Mucosa of descending colon (tissue), 3 donors: ENCODE measurements around the gene RGS6. TPM values are rescaled to one million over a fixed set of nuclear protein-coding genes. Genes with fewer than 3 reads are reported as not detected.

Source experiments
- ATAC-seq: fragments of 200-7000 bp; cut with Tn5 transposase; one replicate; pipeline ENCODE4 v1.9.1; 2020; ENCODE audit warnings: mild to moderate bottlenecking, moderate library complexity
- DNase-seq, 3 donors: peaks; one replicate each; pipeline ENCODE4 v3.0.0-alpha.2; 2020
- H3K36me3 ChIP-seq: fragments of 200-600 bp; one replicate; pipeline ENCODE4 v1.8.0; 2021; ENCODE audit warnings: low read depth, mild to moderate bottlenecking
- H3K4me1 ChIP-seq: fragments of 200-600 bp; one replicate; pipeline ENCODE4 v1.8.0; 2021; ENCODE audit warnings: low read depth, mild to moderate bottlenecking
- H3K4me3 ChIP-seq: fragments of 200-600 bp; one replicate; pipeline ENCODE4 v1.8.0; 2021; ENCODE audit warnings: mild to moderate bottlenecking
- H3K9me3 ChIP-seq: fragments of 200-600 bp; one replicate; pipeline ENCODE4 v1.8.0; 2021; ENCODE audit warnings: mild to moderate bottlenecking
- intact Hi-C, 2 donors: fragments of 100-400 bp; cut with DNase I in 1 of 2; cut with micrococcal nuclease in 1 of 2; formaldehyde crosslinking; loops; one replicate each; pipeline versions ENCODE4 v1.11.0 to v1.11.1; 2022; cut with DNase I, micrococcal nuclease
- total RNA-seq, 3 donors: library from RNA; stranded (reverse); fragmentation: NEBNext Ultra II Directional in 2 of 3; extraction: Animal tissue kit (Norgen Biotek cat#: 25700) in 2 of 3; gene quantifications; one replicate each; pipeline versions ENCODE4 v1.2.1 to v1.2.4, GENCODE V29; 2021 to 2023
- TF ChIP-seq, protein P1 (sequence below): fragments of 200-600 bp; IDR thresholded peaks from one replicate; pipeline ENCODE4 v1.8.0; 2022; ENCODE audit warnings: antibody characterized with exemption, mild to moderate bottlenecking
- donor health status: DM: no; HTN: no; CAD: no; lungs with moderate emphysema.
- donor health status: DM: no; HTN: no; CAD: no.
- donor health status: DM: no; HTN: yes; CAD: no.

The RGS6 gene
- total RNA-seq, 3 donors from 2014 or later: 0.66 to 2.5 (median 0.94) TPM

GRCh38 chr14:72314808-72315435 is 382.7 kb downstream of the RGS6 start:
- no peak for ATAC-seq
- TF ChIP-seq, protein P1, sequence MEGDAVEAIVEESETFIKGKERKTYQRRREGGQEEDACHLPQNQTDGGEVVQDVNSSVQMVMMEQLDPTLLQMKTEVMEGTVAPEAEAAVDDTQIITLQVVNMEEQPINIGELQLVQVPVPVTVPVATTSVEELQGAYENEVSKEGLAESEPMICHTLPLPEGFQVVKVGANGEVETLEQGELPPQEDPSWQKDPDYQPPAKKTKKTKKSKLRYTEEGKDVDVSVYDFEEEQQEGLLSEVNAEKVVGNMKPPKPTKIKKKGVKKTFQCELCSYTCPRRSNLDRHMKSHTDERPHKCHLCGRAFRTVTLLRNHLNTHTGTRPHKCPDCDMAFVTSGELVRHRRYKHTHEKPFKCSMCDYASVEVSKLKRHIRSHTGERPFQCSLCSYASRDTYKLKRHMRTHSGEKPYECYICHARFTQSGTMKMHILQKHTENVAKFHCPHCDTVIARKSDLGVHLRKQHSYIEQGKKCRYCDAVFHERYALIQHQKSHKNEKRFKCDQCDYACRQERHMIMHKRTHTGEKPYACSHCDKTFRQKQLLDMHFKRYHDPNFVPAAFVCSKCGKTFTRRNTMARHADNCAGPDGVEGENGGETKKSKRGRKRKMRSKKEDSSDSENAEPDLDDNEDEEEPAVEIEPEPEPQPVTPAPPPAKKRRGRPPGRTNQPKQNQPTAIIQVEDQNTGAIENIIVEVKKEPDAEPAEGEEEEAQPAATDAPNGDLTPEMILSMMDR: no peak

GRCh38 chr14:72315714-72316113 is 383.5 kb downstream of the RGS6 start:
- intact Hi-C loops: no loop called here
- H3K36me3 ChIP-seq: no peaks in the 10 kb centered on the region
- TF ChIP-seq, protein P1: no peak

More at GRCh38 chr14:72314808-72315435, 382.7 kb downstream of the RGS6 start:
- H3K36me3 ChIP-seq: no peaks in the 10 kb centered on the region
- intact Hi-C loops: no loop called here
- DNase-seq: no peak
- H3K4me3 ChIP-seq: no peak overlapping the region
- H3K9me3 ChIP-seq: no peaks in the 10 kb centered on the region
- H3K4me1 ChIP-seq: no peaks in the 10 kb centered on the region

DNA sequence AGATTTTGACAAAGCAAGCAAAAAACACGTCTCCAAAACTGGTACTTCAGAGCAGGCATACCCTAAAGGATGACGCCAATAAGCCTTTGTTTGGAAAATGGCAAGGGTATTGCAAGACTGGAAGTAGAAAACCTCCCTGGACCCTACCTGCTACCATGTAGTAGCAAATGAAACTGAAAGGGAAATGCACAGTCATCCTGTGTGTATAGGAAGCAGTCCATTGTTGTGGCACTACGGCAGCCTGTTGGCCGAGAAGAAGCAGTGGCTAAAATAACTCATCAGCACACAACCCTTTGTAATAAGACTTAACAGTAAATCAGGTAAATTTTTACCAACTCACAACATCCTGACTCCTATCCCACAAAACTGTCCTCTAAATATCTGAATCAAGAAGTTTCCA is 386.4 kb downstream of the RGS6 start:
- TF ChIP-seq, protein P1: no peak
- intact Hi-C loops: no loop called here
- no peak overlapping the region for H3K4me3 ChIP-seq
- no peak for ATAC-seq
- no peaks in the 10 kb centered on the region for H3K36me3 ChIP-seq
- no peaks in the 10 kb centered on the region for H3K9me3 ChIP-seq
- H3K4me1 ChIP-seq: no peaks in the 10 kb centered on the region
- no peak for DNase-seq

More at GRCh38 chr14:72315714-72316113, 383.5 kb downstream of the RGS6 start:
- Histone ChIP-seq H3K4me3 (no peak overlapping the region), H3K4me1 (no peaks in the 10 kb centered on the region), H3K9me3 (no peaks in the 10 kb centered on the region)
- DNase-seq (no peak), ATAC-seq (no peak)

DNA sequence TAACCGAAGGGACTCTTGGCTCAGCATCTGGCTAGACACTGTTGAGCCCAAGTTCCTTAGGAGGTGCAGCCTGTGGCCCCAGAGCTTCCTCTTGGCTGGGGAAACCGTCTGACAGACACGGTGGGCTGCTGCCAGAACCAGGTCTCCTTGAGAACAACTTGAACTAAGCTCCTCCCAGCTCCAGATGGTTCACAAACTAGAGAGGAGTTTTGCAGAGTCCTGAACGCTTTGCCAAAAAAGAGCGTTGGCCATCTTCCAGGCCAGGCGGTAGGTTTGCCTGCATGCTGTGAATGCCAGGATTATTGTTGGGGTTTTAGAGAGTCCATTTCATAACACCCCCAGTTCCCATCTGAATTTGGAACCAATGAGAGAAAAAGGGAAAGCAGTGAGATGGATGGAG is 399.8 kb downstream of the RGS6 start:
- ATAC-seq (no peak), DNase-seq (no peak)
- TF ChIP-seq, protein P1: no peak
- intact Hi-C loops: no loop called here
- H3K9me3 ChIP-seq: no peaks in the 10 kb centered on the region
- no peaks in the 10 kb centered on the region for H3K36me3 ChIP-seq
- no peaks in the 10 kb centered on the region for H3K4me1 ChIP-seq
- H3K4me3 ChIP-seq: no peak overlapping the region

DNA sequence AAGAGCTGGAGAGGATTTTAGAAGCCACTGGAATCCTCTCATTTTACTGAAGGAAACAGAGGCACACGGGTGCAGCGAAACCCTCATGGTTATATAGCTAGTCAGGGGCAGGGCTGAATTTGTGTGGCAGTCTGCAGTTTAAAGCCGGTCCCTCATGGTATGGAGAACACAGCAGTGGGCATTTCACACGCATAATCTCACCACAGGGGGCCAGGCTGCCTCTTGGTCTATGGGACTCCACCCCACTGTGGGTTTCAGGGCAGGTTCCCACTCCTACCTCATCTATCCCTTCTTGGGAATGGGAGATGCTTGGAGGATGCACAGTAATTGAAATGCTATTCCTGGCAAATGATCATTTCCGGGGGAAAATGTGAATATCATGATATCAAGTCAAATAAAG is 400.6 kb downstream of the RGS6 start:
- no peak overlapping the region for H3K4me3 ChIP-seq
- no peaks in the 10 kb centered on the region for H3K4me1 ChIP-seq
- TF ChIP-seq, protein P1: no peak
- ATAC-seq: no peak
- DNase-seq: no peak
- intact Hi-C loops: no loop called here
- no peaks in the 10 kb centered on the region for H3K36me3 ChIP-seq
- no peaks in the 10 kb centered on the region for H3K9me3 ChIP-seq

DNA sequence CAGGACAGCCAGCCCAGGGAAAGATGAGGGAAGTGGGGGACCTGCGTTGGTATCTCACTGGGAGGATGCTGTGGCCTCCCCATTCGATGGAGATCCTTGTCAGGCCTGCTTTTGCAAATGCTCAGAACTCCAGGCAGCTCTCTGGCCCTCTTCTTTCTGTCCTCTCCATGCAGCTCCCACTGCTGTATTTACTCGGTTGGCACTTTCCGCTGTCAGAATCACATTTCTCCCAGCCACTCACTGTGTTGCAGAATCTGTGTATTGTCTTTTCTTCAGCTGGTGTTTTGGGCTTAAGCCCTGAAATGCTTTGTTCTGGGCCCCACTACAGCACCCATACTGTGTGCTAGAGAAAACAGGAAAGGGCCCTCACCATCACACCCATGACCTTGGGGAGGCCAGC is 401.1 kb downstream of the RGS6 start:
- no peak for DNase-seq
- Histone ChIP-seq H3K4me1 (no peaks in the 10 kb centered on the region), H3K4me3 (no peak overlapping the region), H3K36me3 (no peaks in the 10 kb centered on the region), H3K9me3 (no peaks in the 10 kb centered on the region)
- TF ChIP-seq, protein P1: no peak
- no peak for ATAC-seq
- intact Hi-C loops: no loop called here
